Measurements from ENCODE around the gene COX6A1. TPM values are rescaled to one million over a fixed set of nuclear protein-coding genes. Genes with fewer than 3 reads are reported as not detected.

COX6A1 gene
- total RNA-seq, 4 donors from 2014 or later: 469 to 1,865 (median 1,048) TPM

- Histone ChIP-seq H3K36me3 (no peaks in the 10 kb centered on the region), H3K4me1 (peaks cover 0 to 7% (median 3%) of the 10 kb centered on the region in 4 donors), H3K9me3 (no peaks in the 10 kb centered on the region), H3K27ac (no peak overlapping the region), H3K27me3 (no peaks in the 10 kb centered on the region), H3K4me3 (no peak overlapping the region)
- TF ChIP-seq EP300 (IDR thresholded peaks at IDR 0.05; ENCODE audit: low read depth) (no peak), POLR2A (IDR thresholded peaks at IDR 0.05) (no peak), POLR2AphosphoS5 (IDR thresholded peaks at IDR 0.05) (no peak)
- no peak for DNase-seq
- 67 to 84% methylated on average over 2 to 4 of the region's 4 CpGs for WGBS, 2 donors (ENCODE audit: low coverage in 1 of 2)
- intact Hi-C loops (cut with DNase I; ENCODE audit: low total_unique reads): no loop called here
- in situ Hi-C loops (cut with MboI; ENCODE audit: low pct_ligation_motif_present in 1 of 4, low pct_unique_long_range_greater_than_20kb in 1 of 4, low sequenced_read_pairs in 3 of 4): no loop called here
Observed at GRCh38 chr12:120417917-120418580, 19.9 kb upstream of the COX6A1 start.

GRCh38 chr12:120421701-120422100 is 16.2 kb upstream of the COX6A1 start:
- H3K9me3 ChIP-seq: no peaks in the 10 kb centered on the region
- in situ Hi-C loops (cut with MboI; ENCODE audit: low pct_ligation_motif_present in 1 of 4, low pct_unique_long_range_greater_than_20kb in 1 of 4, low sequenced_read_pairs in 3 of 4): no loop called here
- no peaks in the 10 kb centered on the region for H3K4me1 ChIP-seq
- no peaks in the 10 kb centered on the region for H3K27me3 ChIP-seq
- no peak for TF ChIP-seq POLR2A (IDR thresholded peaks at IDR 0.05)
- TF ChIP-seq POLR2AphosphoS5 (IDR thresholded peaks at IDR 0.05): no peak
- no peak for TF ChIP-seq EP300 (IDR thresholded peaks at IDR 0.05; ENCODE audit: low read depth)
- TF ChIP-seq CTCF (IDR thresholded peaks at IDR 0.05): no peak
- DNase-seq: no peak
- no peak overlapping the region for H3K27ac ChIP-seq
- 78 to 88% methylated on average over 4 of the region's 4 CpGs for WGBS, 2 donors (ENCODE audit: low coverage in 1 of 2)
- intact Hi-C loops (cut with DNase I; ENCODE audit: low total_unique reads): no loop called here
- H3K4me3 ChIP-seq: no peak overlapping the region
- H3K36me3 ChIP-seq: no peaks in the 10 kb centered on the region

DNA sequence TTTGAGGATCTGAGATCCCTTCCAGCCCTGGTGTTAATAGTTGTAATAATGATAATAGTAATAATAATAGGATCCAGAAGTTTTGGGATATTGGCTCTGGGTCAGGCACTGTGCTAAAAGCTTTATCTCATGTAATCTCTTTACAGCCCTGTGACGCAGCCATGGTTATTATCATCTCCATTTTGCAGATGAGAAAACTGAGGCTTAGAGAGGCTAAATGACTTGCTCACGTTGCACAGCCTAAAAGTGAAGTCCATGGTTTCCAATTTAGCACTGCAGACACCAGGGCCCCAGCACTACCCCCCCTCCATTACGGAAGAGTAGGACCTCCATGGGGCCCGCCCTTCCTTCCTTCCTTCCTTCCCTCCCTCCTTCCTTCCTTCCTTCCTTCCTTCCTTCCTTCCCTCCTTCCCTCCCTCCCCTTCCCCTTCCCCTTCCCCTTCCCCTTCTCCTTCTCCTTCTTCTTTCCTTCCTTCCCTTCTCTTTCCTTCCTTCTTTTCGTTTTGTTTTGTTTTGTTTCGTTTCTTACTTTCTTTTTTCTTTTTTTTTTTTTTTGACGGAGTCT is 14.9 kb upstream of the COX6A1 start:
- WGBS, 2 donors (ENCODE audit: low coverage in 1 of 2): 62% methylated on average over 7 of the region's 7 CpGs; no CpG with 5 or more reads in 1 of the 2 donors
- Histone ChIP-seq H3K27me3 (no peaks in the 10 kb centered on the region), H3K9me3 (no peaks in the 10 kb centered on the region), H3K27ac (no peak overlapping the region), H3K4me3 (no peak overlapping the region), H3K36me3 (no peaks in the 10 kb centered on the region), H3K4me1 (no peaks in the 10 kb centered on the region)
- no peak for DNase-seq
- in situ Hi-C loops (cut with MboI; ENCODE audit: low pct_ligation_motif_present in 1 of 4, low pct_unique_long_range_greater_than_20kb in 1 of 4, low sequenced_read_pairs in 3 of 4): no loop called here
- intact Hi-C loops (cut with DNase I; ENCODE audit: low total_unique reads): no loop called here
- TF ChIP-seq EP300 (IDR thresholded peaks at IDR 0.05; ENCODE audit: low read depth) (no peak), CTCF (IDR thresholded peaks at IDR 0.05) (no peak), POLR2AphosphoS5 (IDR thresholded peaks at IDR 0.05) (no peak), POLR2A (IDR thresholded peaks at IDR 0.05) (no peak)

DNA sequence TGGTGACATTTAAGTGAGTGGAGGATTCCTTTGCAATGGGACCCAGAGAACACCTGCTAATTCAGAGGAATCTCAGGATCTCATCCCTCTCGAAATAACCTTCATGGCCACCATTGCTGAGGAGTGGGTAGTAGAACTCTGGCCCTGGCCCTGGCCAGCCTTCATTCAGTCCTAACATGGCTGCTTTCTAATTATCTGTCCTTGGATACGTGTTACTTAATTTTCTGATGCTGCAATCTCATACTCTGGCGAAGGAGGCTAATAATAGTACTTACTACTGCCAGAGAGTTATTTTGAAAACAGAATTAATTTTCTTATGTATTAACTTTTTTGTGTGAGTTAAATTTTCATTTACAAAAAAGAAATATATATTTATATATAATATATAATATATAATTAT is 12.1 kb upstream of the COX6A1 start:
- in situ Hi-C loops (cut with MboI; ENCODE audit: low pct_ligation_motif_present in 1 of 4, low pct_unique_long_range_greater_than_20kb in 1 of 4, low sequenced_read_pairs in 3 of 4) (loop anchor here in 2 of 4 donors (5.0 kb wide), 2 partner anchors 68 to 73 kb away; no protein-coding TSS in a partner anchor), intact Hi-C loops (cut with DNase I; ENCODE audit: low total_unique reads) (loop anchor here (5.0 kb wide), 1 partner anchor 68 kb away; no protein-coding TSS in a partner anchor)
- no peak overlapping the region for H3K27ac ChIP-seq
- H3K4me3 ChIP-seq: no peak overlapping the region
- 72 to 83% methylated on average over 3 of the region's 3 CpGs for WGBS, 2 donors (ENCODE audit: low coverage in 1 of 2)
- no peak for TF ChIP-seq EP300 (IDR thresholded peaks at IDR 0.05; ENCODE audit: low read depth)
- no peak for TF ChIP-seq CTCF (IDR thresholded peaks at IDR 0.05)
- no peak for TF ChIP-seq POLR2A (IDR thresholded peaks at IDR 0.05)
- no peak for TF ChIP-seq POLR2AphosphoS5 (IDR thresholded peaks at IDR 0.05)
- H3K9me3 ChIP-seq: no peaks in the 10 kb centered on the region
- DNase-seq: no peak
- H3K27me3 ChIP-seq: no peaks in the 10 kb centered on the region
- H3K4me1 ChIP-seq: peaks cover 0 to 21% (median 10%) of the 10 kb centered on the region in 4 donors
- no peaks in the 10 kb centered on the region for H3K36me3 ChIP-seq
